Amniotic epithelial cell (primary cell): ENCODE data around the gene GGTA1.
"Not testable (repeated sequence)": the region's sequence is repeated elsewhere in the genome, so short reads cannot be mapped to it uniquely, and the experiment has no call there.

ENCODE experiments used
- DNase-seq: peaks from one replicate; pipeline ENCODE4 v3.0.0-alpha.2; 2010; ENCODE audit warnings: low read depth

Gene GGTA1

DNA sequence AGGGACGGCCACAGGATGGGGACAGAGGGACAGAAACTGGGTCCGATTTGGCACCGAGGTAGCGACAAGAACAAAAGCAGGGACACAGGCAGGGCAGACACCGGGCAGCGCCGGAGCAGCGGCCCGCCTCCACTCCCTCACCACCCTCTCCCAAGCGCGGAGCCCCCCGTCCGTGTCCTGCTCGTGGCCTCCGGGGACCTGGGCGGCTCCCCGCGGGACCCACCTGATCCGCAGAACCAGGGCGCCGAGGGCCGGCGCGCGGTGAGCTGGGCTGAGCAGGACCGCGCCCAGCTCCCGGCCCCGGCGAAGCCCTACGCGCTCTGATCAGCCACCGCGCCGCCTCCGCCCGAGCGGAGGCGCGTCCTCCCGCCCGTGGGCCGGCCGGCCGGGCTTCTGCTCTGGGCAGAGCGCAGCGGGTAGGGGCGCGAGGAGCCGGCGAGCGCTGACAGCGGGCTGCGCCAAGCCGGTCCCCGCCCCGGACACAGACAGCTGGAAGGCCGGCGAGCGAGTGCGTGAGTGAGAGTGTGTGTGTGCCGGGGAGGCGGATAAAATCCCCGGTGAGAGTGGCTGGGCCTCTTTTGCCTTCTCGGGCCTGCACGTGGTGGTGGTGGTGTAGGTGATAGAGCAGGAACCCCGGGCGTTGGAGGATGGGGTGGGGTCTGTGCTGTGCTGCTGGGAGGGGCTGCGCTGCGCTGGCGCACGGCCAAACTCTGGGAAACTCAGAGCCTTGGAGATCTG lies at the start of gene GGTA1:
Gene GGTA1, minus strand, starts transcription at position 418 of the 738 bp plus-strand sequence. CDS start 31,922 bp downstream, outside the sequence.
- DNase-seq, result peak; percentile 35

DNA sequence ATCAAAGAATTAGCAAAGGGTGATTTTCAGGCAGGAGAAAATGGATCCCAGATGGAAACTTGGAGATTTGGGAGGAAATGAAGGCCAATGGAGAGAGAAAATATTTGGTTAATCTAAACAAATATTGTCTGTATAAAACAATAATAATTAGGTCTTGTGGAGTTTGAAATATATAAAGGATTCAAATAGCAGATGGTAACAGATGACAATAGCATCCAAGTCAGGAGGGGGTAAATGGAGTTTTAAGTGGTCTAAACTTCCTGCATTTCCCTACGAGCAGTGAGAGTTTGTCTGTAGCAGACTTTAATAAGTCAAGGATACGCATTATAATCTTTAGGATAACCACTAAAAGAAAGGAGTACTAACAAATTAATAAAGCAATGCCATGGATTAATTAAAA lies 49.0 kb upstream of the GGTA1 start:
- no peak for DNase-seq

DNA sequence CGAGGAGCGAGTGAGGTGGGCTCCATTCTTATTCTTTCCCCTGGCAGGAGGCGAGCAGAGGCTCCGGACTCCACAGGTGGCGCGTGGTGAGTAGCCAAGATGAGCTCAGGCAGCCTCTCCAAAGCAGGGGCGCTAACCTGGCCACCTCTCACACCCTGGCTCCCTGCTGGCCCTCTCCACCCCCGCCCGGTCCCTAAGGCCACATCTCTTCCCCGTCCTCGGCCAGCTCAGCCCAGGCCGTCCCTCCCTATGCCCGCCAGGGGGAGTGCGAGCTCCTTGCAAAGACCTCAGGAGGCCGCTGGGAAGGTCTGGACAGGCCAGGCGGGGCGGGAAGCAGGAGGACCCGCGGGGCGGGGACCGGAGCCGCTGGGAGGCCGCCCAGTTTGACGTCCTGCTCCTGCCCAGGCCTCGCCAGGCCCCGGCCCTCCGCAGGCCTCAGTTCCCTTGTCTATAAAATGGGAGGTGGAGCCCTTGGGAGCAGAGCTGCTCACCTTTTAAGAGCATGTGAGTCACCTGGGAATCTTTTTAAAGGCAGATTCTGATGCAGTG lies 46.3 kb upstream of the GGTA1 start:
- peak; percentile 82 for DNase-seq

GRCh38 chr9:121545150-121545874 lies 45.7 kb upstream of the GGTA1 start:
- no peak for DNase-seq

DNA sequence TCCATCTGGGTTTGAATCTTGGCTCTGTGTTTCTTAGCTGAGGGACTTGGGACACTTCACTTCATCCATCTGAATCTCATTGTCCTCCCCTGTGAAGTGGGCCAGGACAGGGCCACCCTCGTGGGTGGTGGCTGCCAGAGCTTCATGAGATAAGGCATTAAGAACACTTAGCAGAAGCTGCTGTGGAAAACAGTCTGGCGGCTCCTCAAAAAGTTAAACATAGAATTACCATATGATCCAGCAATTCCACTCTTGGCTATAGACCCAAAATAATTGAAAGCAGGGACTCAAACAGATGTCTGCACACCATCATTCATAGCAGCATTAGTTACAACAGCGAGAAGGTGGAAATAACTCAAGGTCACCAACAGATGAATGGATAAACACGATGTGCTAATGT lies 42.4 kb upstream of the GGTA1 start:
- no peak for DNase-seq

DNA sequence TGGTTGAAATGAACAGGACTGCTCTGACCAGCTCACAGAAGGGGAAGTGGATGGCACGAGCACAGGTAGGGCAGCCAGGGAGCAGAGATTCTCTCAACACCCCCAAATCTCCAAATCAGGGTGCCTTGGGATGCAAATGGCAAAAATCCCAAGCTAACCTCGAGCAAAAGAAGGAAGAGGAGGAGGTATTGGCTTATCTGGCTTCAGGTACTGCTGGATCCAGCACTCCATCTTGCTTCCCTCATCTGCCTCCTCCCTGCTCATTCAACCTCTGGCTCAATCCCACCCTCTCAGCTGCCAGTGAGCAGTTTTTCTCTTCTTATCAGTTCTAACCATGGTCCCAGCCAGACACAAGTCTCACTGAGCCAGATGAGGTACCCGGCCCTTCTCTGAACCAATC lies 41.6 kb upstream of the GGTA1 start:
- no peak for DNase-seq

DNA sequence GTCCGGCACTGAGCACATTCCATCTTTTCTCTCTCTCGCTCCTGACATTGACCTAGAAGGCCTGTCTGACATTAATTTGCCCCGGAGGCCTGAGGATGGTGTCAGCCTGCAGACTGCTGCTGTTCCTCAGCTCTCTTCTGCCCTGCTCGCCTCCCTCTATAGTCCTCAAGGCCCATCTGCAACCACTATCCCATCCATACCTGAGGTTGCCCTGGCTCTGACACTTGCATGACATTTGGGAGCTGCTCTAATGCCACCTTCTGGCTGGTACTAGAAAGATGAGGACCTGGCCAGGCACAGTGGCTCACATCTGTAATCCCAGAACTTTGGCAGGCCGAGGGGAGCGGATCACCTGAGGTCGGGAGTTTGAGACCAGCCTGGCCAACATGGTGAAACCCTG lies 38.6 kb upstream of the GGTA1 start:
- no peak for DNase-seq

DNA sequence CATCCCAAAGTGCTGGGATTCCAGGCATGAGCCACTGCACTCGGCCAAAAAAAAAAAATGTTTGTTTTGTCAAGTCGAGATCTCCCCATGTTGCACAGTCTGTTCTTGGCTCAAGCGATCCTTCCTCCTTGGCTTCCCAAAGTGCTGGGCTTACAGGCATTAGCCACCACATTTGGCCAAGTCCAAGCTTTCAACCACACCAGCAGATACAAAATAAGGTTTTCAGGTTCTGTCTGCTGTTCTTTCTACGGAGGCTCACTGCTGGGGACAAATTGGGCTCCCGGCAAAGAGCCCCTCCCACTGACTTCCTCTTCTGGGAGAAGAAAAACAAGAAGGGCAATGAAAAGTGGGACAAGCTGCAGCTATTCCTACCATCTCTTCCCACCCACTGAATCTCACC lies 37.6 kb upstream of the GGTA1 start:
- no peak for DNase-seq

- DNase-seq, result no peak
These were observed 33.2 kb upstream of the GGTA1 start for GRCh38 chr9:121532881-121533280.

- DNase-seq, result peak; percentile 60
These were observed 29.8 kb upstream of the GGTA1 start for GRCh38 chr9:121529237-121529987.

- no peak for DNase-seq
These were observed 29.0 kb upstream of the GGTA1 start for GRCh38 chr9:121528642-121529041.

- DNase-seq, result no peak
These were observed 27.7 kb upstream of the GGTA1 start for GRCh38 chr9:121527371-121527770.

GRCh38 chr9:121519688-121520087 lies 20.0 kb upstream of the GGTA1 start:
- not testable (repeated sequence) for DNase-seq

DNA sequence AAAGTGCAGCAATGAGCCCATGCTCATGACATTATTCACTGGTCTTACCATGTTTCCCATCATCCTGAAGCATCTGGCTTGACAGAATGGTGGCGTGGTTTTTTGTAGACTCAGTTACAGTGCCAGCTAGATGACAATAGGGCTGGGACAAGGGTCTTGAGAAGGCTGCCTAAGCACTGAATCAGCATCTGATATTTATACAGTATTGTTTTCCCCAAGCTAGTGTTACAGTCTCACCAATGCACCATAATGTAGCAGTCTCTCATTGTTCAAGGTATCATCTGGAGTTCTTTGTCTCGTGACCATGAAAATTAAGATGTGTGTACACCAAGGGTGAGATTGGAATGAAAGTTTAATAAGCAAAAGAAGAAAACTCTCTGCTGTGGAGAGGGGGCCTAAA lies 19.0 kb upstream of the GGTA1 start:
- DNase-seq, result no peak

GRCh38 chr9:121513166-121513565 lies 13.5 kb upstream of the GGTA1 start:
- not testable (repeated sequence) for DNase-seq

DNA sequence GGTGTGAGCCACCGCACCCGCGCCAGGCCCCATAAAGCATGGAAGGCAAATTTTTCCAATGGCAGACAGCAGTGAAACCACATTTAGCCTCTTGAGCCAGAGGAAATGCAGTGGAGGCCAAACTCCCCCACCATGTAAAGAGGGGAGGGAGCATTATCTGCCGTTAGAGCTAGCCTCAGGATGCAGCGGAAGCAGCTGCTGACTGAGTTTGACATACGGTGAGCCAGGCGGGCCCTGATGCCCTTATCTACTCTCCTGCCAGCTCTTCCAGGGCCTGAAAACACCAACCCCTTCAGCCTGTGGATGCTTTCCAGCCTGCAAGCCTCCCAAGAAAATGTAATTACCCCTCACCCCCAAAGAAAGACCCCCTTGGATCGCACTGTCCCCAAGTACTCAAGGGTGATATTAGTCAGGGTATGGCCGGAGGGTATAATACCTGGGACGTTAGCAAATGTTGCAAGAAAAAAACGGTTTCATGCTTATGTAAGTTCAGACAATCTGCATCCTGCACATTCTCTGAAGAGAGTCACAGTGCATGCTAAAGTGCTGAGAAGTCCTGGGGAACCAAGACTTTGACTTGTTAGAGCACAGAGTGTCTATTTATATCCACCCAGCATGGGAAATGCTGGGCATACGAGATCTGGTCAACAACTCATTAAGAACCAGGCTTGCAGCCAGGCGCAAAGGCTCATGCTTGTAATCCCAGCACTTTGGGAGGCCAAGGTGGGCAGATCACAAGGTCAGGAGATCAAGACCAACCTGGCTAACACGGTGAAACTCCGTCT lies 11.3 kb upstream of the GGTA1 start:
- DNase-seq, result no peak

GRCh38 chr9:121509180-121509579 lies 9.5 kb upstream of the GGTA1 start:
- DNase-seq, result no peak

GRCh38 chr9:121508415-121508814 lies 8.8 kb upstream of the GGTA1 start:
- DNase-seq, result no peak

GRCh38 chr9:121505903-121506735 lies 6.5 kb upstream of the GGTA1 start:
- DNase-seq, result no peak

DNA sequence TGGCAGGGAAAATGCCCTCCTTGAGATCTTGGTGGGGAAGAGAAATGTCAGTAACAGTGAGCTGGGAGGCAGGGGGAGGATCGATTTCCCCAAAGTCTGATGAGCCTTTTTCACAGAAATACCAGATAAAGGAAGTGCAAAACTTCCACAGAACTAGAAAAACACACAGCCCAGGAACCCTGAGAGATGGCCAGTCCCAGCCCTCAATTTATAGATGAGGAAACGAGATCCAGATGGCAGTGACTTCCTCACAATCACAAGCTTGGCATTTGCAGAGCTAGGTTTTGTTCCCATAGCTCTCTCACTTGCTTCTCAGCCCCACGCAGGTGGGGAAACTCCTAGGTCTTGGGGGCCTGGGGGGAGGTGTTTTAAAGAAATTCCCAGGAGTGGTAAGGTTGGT lies 3.8 kb upstream of the GGTA1 start:
- no peak for DNase-seq

GRCh38 chr9:121500165-121500478 lies 478 bp upstream of the GGTA1 start:
- no peak for DNase-seq
